ENCODE data around the gene GLRX. TPM values are rescaled to one million over a fixed set of nuclear protein-coding genes. Genes with fewer than 3 reads are reported as not detected.
A peak's percentile ranks its signal among the peaks of the same experiment; 100 is the strongest.
"Not testable (repeated sequence)": the region's sequence is repeated elsewhere in the genome, so short reads cannot be mapped to it uniquely, and the experiment has no call there.

The GLRX gene
- total RNA-seq, 1 donor from 2014 or later, result 18.3 TPM

GRCh38 chr5:95857185-95857945 lies 34.8 kb upstream of the GLRX start:
- H3K27ac Mint-ChIP-seq (ENCODE audit: unreplicated experiment), result peak overlapping the region; percentile 100
- H3K9me3 Mint-ChIP-seq (ENCODE audit: low read depth), result no peaks in the 10 kb centered on the region
- no peak overlapping the region for H3K4me3 Mint-ChIP-seq (ENCODE audit: unreplicated experiment)
- peaks cover 57% of the 10 kb centered on the region for H3K4me1 Mint-ChIP-seq (ENCODE audit: low read depth)
- DNase-seq (ENCODE audit: low spot score), result no peak
- H3K36me3 Mint-ChIP-seq (ENCODE audit: low read depth), result no peaks in the 10 kb centered on the region
- H3K27me3 Mint-ChIP-seq (ENCODE audit: low read depth), result no peaks in the 10 kb centered on the region
- TF ChIP-seq CTCF (IDR thresholded peaks at IDR 0.05), result no peak

DNA sequence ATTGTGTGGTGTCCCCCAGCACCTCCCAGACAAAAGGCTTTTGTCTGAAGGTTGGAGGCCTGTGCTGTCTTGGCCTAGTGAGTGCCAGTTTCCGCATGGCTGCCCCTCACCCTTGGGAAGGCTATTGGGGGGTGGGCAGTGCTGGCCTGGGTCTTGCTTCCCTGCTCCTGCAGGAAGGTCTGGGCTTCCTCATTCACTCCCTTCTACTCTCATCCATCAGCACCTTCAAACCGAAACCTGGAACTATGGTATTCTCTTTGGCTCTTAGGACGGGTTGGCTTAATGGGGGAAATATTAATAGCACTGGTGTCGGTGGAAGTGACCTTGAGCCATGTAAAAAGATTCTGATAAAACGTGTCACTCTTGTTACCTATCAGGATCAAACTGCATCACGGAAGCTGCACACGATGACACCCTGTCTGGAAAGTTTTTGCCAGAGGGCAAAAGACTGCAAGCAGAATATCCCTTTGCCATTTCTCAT lies 34.0 kb upstream of the GLRX start:
- no peak overlapping the region for H3K4me3 Mint-ChIP-seq (ENCODE audit: unreplicated experiment)

GRCh38 chr5:95853490-95853889 lies 31.0 kb upstream of the GLRX start:
- TF ChIP-seq CTCF (IDR thresholded peaks at IDR 0.05), result no peak
- H3K27me3 Mint-ChIP-seq (ENCODE audit: low read depth), result no peaks in the 10 kb centered on the region
- H3K27ac Mint-ChIP-seq (ENCODE audit: unreplicated experiment), result no peak overlapping the region
- DNase-seq (ENCODE audit: low spot score), result no peak
- H3K4me3 Mint-ChIP-seq (ENCODE audit: unreplicated experiment), result no peak overlapping the region
- H3K36me3 Mint-ChIP-seq (ENCODE audit: low read depth), result no peaks in the 10 kb centered on the region
- peaks cover 19% of the 10 kb centered on the region for H3K4me1 Mint-ChIP-seq (ENCODE audit: low read depth)
- H3K9me3 Mint-ChIP-seq (ENCODE audit: low read depth), result no peaks in the 10 kb centered on the region

More for the DNA sequence above, 34.0 kb upstream of the GLRX start:
- Mint-ChIP-seq H3K27me3 (ENCODE audit: low read depth) (no peaks in the 10 kb centered on the region), H3K4me1 (ENCODE audit: low read depth) (peaks cover 49% of the 10 kb centered on the region), H3K36me3 (ENCODE audit: low read depth) (no peaks in the 10 kb centered on the region), H3K27ac (ENCODE audit: unreplicated experiment) (peak overlapping the region; percentile 100), H3K9me3 (ENCODE audit: low read depth) (no peaks in the 10 kb centered on the region)
- TF ChIP-seq CTCF (IDR thresholded peaks at IDR 0.05), result no peak
- no peak for DNase-seq (ENCODE audit: low spot score)

DNA sequence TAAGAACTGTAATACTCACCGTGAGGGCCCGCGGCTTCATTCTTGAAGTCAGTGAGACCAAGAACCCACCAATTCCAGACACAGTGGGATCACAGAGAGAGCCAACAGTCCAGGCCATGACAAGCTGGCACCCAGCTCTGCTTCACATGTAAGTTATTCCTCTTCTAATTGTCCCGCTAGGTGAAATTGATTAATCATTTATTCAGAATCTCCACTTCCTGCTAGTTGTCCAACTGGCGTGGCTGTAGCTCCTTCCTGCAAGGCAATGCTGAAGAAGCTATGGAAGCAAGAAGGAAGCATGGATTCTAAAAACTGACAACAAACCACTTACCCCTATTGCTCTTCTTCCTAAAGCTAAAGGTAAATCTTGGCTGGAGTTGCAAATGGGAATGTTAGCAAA lies 30.0 kb upstream of the GLRX start:
- Mint-ChIP-seq H3K27me3 (ENCODE audit: low read depth) (no peaks in the 10 kb centered on the region), H3K36me3 (ENCODE audit: low read depth) (no peaks in the 10 kb centered on the region), H3K27ac (ENCODE audit: unreplicated experiment) (no peak overlapping the region), H3K4me1 (ENCODE audit: low read depth) (peaks cover 10% of the 10 kb centered on the region), H3K9me3 (ENCODE audit: low read depth) (no peaks in the 10 kb centered on the region), H3K4me3 (ENCODE audit: unreplicated experiment) (no peak overlapping the region)
- no peak for TF ChIP-seq CTCF (IDR thresholded peaks at IDR 0.05)
- no peak for DNase-seq (ENCODE audit: low spot score)

DNA sequence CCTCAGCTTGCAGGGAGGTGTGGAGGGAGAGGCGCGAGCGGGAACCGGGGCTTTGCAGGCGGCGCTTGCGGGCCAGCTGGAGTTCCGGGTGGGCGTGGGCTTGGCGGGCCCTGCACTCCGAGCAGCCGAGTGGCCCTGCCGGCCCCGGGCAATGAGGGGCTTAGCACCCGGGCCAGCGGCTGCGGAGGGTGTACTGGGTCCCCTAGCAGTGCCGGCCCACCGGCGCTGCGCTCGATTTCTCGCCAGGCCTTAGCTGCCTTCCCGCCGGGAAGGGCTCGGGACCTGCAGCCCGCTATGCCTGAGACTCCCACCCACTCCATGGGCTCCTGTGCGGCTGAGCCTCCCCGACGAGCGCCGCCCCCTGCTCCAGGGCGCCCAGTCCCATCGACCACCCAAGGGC lies 28.6 kb upstream of the GLRX start:
- H3K27ac Mint-ChIP-seq (ENCODE audit: unreplicated experiment); H3K4me3 Mint-ChIP-seq (ENCODE audit: unreplicated experiment); DNase-seq (ENCODE audit: low spot score); H3K27me3 Mint-ChIP-seq (ENCODE audit: low read depth); H3K4me1 Mint-ChIP-seq (ENCODE audit: low read depth); H3K36me3 Mint-ChIP-seq (ENCODE audit: low read depth); H3K9me3 Mint-ChIP-seq (ENCODE audit: low read depth): not testable (repeated sequence)

DNA sequence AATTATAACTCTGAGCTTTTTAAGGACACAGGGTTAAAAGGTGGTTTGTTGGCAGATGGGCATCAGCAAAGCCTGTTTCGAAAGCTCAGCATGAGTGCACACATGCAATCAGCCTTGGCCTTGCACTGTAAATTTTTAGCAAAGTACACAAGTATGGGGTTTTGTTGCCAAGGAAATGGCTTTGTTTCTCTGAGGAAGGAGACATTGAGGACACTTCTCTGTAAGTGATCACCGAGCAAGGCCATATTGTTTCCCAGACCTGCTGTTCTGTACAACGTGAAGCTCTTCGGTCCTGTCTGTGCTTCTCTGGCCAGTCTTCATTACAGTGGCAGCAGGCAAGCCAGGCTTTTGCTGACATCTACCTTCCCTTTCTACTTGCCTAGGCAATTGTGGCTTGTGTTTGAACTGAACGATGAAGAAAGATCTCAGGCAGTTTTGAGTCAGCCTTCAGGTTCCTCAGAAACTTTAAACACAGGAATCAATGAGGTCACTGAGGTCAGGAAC lies 27.9 kb upstream of the GLRX start:
- peaks cover 7% of the 10 kb centered on the region for H3K4me1 Mint-ChIP-seq (ENCODE audit: low read depth)
- H3K27ac Mint-ChIP-seq (ENCODE audit: unreplicated experiment), result no peak overlapping the region
- H3K9me3 Mint-ChIP-seq (ENCODE audit: low read depth), result no peaks in the 10 kb centered on the region
- H3K4me3 Mint-ChIP-seq (ENCODE audit: unreplicated experiment), result no peak overlapping the region
- H3K27me3 Mint-ChIP-seq (ENCODE audit: low read depth), result no peaks in the 10 kb centered on the region
- no peaks in the 10 kb centered on the region for H3K36me3 Mint-ChIP-seq (ENCODE audit: low read depth)
- no peak for TF ChIP-seq CTCF (IDR thresholded peaks at IDR 0.05)
- no peak for DNase-seq (ENCODE audit: low spot score)

All from chondrocyte (in vitro differentiated cells).